ENCODE data around the gene MTHFR.
A peak's percentile ranks its signal among the peaks of the same experiment; 100 is the strongest.

The MTHFR gene

GRCh38 chr1:11796036-11796828 is 9.5 kb downstream of the MTHFR start:
- no peak for DNase-seq

- DNase-seq, result no peak
These were observed 10.4 kb downstream of the MTHFR start for GRCh38 chr1:11795238-11795890.

GRCh38 chr1:11794446-11795237 is 11.1 kb downstream of the MTHFR start:
- no peak for DNase-seq

GRCh38 chr1:11793819-11794218 is 11.9 kb downstream of the MTHFR start:
- DNase-seq, result no peak

GRCh38 chr1:11792106-11792505 is 13.7 kb downstream of the MTHFR start:
- DNase-seq, result no peak

GRCh38 chr1:11790880-11791715 is 14.7 kb downstream of the MTHFR start:
- peak; percentile 70 for DNase-seq

- no peak for DNase-seq
These were observed 15.5 kb downstream of the MTHFR start for GRCh38 chr1:11790101-11790879.

- no peak for DNase-seq
These were observed 16.4 kb downstream of the MTHFR start for GRCh38 chr1:11789126-11790067.

GRCh38 chr1:11788549-11789053 is 17.2 kb downstream of the MTHFR start:
- DNase-seq, result no peak

- no peak for DNase-seq
These were observed 17.8 kb downstream of the MTHFR start for GRCh38 chr1:11787804-11788436.

- peak; percentile 65 for DNase-seq
These were observed 18.4 kb downstream of the MTHFR start for GRCh38 chr1:11787251-11787803.

- DNase-seq, result no peak
These were observed 19.6 kb downstream of the MTHFR start for GRCh38 chr1:11786168-11786567.

- no peak for DNase-seq
These were observed 20.6 kb downstream of the MTHFR start for GRCh38 chr1:11784993-11785769.

- no peak for DNase-seq
These were observed 21.3 kb downstream of the MTHFR start for GRCh38 chr1:11784256-11784992.

- no peak for DNase-seq
These were observed 22.2 kb downstream of the MTHFR start for GRCh38 chr1:11783556-11783955.

- no peak for DNase-seq
These were observed 23.5 kb downstream of the MTHFR start for GRCh38 chr1:11782127-11782708.

GRCh38 chr1:11781297-11781696 is 24.5 kb downstream of the MTHFR start:
- no peak for DNase-seq
